22Rv1 (cell line): Measurements from ENCODE around the gene PPIF.

Experiments used
- H3K27ac ChIP-seq: fragments of 450-650 bp; 2 replicates; pipeline ENCODE4 v1.5.1; 2017
- CTCF ChIP-seq: fragments of 450-650 bp; IDR thresholded peaks from 2 replicates; pipeline ENCODE4 v1.5.1; 2017; ENCODE audit warnings: mild to moderate bottlenecking
- ZFX ChIP-seq: fragments of 450-650 bp; IDR thresholded peaks from 2 replicates; pipeline ENCODE4 v1.6.1; 2017; ENCODE audit warnings: antibody characterized with exemption, borderline replicate concordance

Gene PPIF

GRCh38 chr10:79402951-79403350 lies 55.7 kb downstream of the PPIF start:
- H3K27ac ChIP-seq: no peak overlapping the region
- TF ChIP-seq ZFX (no peak), CTCF (no peak)

- TF ChIP-seq ZFX: no peak
- TF ChIP-seq CTCF: no peak
- no peak overlapping the region for H3K27ac ChIP-seq
Measured at GRCh38 chr10:79403441-79404230, 56.4 kb downstream of the PPIF start.

GRCh38 chr10:79404231-79404609 lies 57.0 kb downstream of the PPIF start:
- no peak for TF ChIP-seq CTCF
- no peak overlapping the region for H3K27ac ChIP-seq

- TF ChIP-seq ZFX (no peak), CTCF (no peak)
- H3K27ac ChIP-seq: no peak overlapping the region
Measured at GRCh38 chr10:79404690-79405131, 57.4 kb downstream of the PPIF start.
